ENCODE data around the gene FANCE.
A peak's percentile ranks its signal among the peaks of the same experiment; 100 is the strongest.

The FANCE gene

DNA sequence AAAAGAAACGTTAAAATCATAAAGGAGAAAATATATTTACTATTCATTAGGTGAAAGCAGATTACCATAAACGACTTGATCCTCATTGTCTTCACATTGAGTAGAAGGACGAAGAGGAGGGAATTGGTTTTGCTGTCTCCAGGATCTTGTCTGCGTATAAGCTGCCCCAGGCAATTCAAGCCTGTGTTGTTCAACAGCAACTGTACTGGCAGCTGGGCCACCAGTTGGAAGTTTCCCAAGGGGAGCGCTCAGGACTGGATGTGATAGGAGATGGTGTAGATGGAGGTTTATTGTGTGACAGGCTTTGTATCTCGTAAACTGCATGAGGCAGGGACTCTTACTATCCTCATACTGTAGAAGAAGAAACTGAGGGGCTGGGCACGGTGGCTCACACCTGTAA lies 3.9 kb upstream of the FANCE start:
- H3K4me3 ChIP-seq (ENCODE audit: low read depth, low read length) = no peak overlapping the region
- no peak for DNase-seq (ENCODE audit: low read depth, low spot score)
- TF ChIP-seq CTCF (IDR thresholded peaks at IDR 0.05; ENCODE audit: low read depth, low read length) = no peak
- in situ Hi-C loops (cut with HindIII; ENCODE audit: low sequenced_read_pairs) = no loop called here

DNA sequence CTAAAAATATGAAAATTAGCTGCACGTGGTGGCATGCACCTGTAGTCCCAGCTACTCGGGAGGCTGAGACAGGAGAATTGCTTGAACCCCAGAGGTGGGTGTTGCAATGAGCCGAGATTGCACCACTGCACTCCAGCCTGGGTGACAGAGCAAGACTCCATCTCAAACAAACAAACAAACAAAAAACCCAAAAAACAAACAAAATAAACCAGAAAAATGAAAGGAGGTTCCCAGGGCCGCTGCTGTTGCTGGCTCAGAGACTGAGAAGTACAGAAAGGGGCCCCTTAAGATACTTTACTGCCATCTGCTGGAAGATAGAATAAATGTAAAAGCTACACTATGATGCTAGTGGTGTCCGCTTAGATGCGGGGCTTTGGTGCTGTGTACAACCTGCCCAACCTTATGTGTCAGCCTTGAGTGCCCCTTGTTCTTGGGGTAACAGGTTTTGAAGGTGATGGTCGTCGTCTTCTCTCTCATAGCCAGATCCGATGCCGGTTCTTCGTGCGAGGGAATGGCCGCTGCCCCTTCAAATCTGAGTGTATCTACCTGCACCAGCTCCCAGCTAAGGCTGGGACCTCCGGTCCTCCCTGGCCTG lies 2.8 kb upstream of the FANCE start:
- DNase-seq (ENCODE audit: low read depth, low spot score) = peak; percentile 69
- TF ChIP-seq CTCF (IDR thresholded peaks at IDR 0.05; ENCODE audit: low read depth, low read length) = peak; percentile 53
- no peak overlapping the region for H3K4me3 ChIP-seq (ENCODE audit: low read depth, low read length)
- in situ Hi-C loops (cut with HindIII; ENCODE audit: low sequenced_read_pairs) = no loop called here

- in situ Hi-C loops (cut with HindIII; ENCODE audit: low sequenced_read_pairs) = no loop called here
- no peak for DNase-seq (ENCODE audit: low read depth, low spot score)
- no peak for TF ChIP-seq CTCF (IDR thresholded peaks at IDR 0.05; ENCODE audit: low read depth, low read length)
- H3K4me3 ChIP-seq (ENCODE audit: low read depth, low read length) = peak overlapping the region; percentile 44
These were observed 570 bp upstream of the FANCE start for GRCh38 chr6:35451354-35452182.

GRCh38 chr6:35453236-35453635 lies 1.1 kb downstream of the FANCE start:
- peak overlapping the region; percentile 44 for H3K4me3 ChIP-seq (ENCODE audit: low read depth, low read length)
- no peak for DNase-seq (ENCODE audit: low read depth, low spot score)
- TF ChIP-seq CTCF (IDR thresholded peaks at IDR 0.05; ENCODE audit: low read depth, low read length) = no peak
- in situ Hi-C loops (cut with HindIII; ENCODE audit: low sequenced_read_pairs) = no loop called here

DNA sequence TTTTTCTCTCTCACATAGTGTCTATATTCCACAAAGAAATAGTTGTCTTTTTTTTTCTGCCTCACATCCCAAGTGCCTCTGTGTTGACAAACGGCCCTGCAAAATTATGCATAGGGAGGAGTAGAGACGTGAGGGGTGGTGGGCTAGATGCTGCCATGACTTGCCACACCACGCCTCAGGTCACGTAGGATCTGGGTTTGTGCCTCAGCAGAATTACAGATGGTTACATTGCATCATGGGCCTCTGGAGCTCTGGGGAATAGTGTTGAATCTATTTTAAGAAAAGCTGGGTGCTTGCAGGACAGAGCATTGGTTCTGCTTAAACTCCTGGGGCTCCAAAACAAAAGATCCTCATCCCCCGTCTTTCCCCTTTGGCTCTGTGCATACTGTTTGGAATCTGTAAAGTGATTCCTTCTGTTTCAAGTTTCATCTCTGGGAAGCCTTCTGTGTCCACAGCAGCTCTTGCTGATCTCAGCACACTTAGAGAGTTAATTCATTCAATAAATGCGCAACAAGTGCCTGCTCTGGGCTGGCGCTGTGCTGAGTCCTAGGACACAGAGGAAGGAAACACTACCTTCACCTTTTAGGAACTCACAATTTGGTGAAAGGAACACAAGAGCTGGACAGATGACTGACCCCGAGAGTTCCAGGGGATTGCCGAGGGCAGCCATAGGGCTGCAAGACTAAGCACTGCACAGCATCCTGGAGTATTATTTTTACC lies 2.4 kb downstream of the FANCE start:
- TF ChIP-seq CTCF (IDR thresholded peaks at IDR 0.05; ENCODE audit: low read depth, low read length) = no peak
- in situ Hi-C loops (cut with HindIII; ENCODE audit: low sequenced_read_pairs) = no loop called here
- no peak overlapping the region for H3K4me3 ChIP-seq (ENCODE audit: low read depth, low read length)
- DNase-seq (ENCODE audit: low read depth, low spot score) = no peak

GRCh38 chr6:35457907-35458306 lies 5.8 kb downstream of the FANCE start:
- H3K4me3 ChIP-seq (ENCODE audit: low read depth, low read length) = no peak overlapping the region
- no peak for DNase-seq (ENCODE audit: low read depth, low spot score)
- TF ChIP-seq CTCF (IDR thresholded peaks at IDR 0.05; ENCODE audit: low read depth, low read length) = no peak
- in situ Hi-C loops (cut with HindIII; ENCODE audit: low sequenced_read_pairs) = no loop called here
